Erythroblast (primary cell): ENCODE measurements around the gene GLS.

Experiments
- GATA1 ChIP-seq: IDR thresholded peaks from 2 replicates; pipeline ENCODE4 v1.6.1; 2011; ENCODE audit warnings: low read depth, mild to moderate bottlenecking, control low read depth, low read length, moderate library complexity
- POLR2A ChIP-seq: IDR thresholded peaks from 2 replicates; pipeline ENCODE4 v1.6.1; 2011; ENCODE audit warnings: mild to moderate bottlenecking, low read length

DNA sequence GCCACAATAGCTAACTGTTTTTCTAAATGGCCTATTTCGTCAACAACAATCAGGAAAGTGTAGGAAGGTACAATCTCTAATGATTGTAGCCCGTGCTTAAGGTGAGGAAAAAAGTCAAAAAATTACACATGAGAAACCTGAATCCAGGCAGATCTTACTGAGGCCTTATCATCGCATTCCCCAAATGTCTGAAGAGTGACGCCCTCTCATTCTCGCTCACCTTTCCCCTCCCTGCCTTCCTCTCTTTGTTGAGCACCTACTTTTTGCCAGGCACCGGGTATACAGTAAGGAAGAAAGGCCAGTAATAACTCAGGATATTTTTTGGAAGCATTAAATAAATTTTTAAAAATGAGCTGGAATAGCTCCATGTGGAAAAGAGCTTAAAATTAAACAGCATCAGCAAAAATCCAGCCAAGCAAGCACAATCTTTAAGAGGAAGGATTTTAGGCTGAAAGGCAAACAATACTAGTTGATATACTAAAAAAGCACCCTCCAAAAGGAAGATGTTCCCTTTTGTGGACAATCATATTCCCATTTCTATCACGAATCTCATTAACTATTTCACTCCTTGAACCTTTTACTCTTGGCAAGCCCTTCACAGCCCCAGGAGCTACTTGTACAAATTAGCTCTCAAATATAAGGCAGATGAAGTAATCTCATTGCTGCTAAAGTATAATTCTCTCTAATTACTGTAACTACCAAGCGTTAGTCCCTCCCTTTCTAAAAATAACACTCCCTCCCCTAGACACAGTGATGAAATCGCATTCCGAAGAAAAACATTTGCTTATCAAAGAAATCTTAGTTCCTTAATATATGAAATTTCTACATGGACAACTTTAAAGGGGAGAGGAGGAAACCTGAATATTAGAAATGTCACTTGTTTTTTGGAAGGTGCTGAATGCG is 93.4 kb downstream of the GLS start:
- TF ChIP-seq POLR2A (no peak), GATA1 (no peak)
